ENCODE measurements around the gene CCDC187.

DNA sequence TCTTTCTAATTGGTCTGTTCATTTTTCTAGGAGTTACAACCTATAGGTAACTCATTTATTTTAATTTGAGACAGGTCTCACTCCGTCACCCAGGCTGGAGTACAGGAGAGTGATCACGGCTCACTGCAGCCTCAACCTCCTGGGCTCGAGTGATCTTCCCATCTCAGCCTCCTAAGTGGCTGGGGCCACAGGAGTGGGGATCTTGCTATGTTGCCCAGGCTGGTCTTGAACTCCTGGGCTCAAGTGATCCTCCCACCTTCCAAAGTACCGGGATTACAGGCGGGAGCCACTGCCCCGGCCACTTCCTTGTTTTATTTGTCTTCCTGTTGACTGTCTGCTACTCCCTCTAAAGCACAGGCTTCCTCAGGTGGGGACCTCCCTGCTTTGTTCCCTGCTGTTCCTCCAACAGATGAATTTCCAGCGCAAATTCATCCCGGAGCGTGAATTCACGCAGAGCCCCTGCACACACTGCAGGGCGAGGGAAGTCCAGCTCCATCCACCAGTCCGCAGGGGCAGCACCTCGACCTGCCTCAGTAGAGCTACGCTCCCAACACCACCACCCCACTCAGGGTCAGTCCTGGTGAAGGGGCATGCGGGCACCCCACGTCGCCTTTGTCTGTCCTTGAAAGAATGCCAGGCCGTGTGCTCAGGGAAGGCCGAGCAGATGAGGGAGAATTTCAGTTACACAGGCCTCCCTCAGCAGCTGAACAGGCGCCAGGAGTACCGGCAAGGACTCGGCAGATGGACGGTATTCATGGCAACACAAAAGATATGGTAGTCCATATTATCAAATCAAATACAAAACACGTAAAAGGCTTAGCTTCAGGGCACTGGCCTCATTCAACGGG lies 64.5 kb downstream of the CCDC187 start:
- no peak for TF ChIP-seq POLR2A (IDR thresholded peaks at IDR 0.05; ENCODE audit: low read depth, low read length)
- no peak for TF ChIP-seq TAF1 (IDR thresholded peaks at IDR 0.05; ENCODE audit: borderline replicate concordance, low read depth, low read length)
- TF ChIP-seq POLR2AphosphoS5 (IDR thresholded peaks at IDR 0.05; ENCODE audit: low read depth, low read length) = no peak

All from GM12892 (cell line).